ENCODE data around the gene USP47. TPM values are rescaled to one million over a fixed set of nuclear protein-coding genes. Genes with fewer than 3 reads are reported as not detected.

Gene USP47
- total RNA-seq, 1 donor from 2014 or later, result 45.1 TPM

- H3K36me3 Mint-ChIP-seq (ENCODE audit: low read depth, unreplicated experiment), result peaks cover 16% of the 10 kb centered on the region
- H3K27me3 Mint-ChIP-seq (ENCODE audit: unreplicated experiment), result no peaks in the 10 kb centered on the region
- H3K27ac Mint-ChIP-seq (ENCODE audit: unreplicated experiment), result no peak overlapping the region
- DNase-seq (ENCODE audit: low spot score), result no peak
- H3K4me3 Mint-ChIP-seq (ENCODE audit: unreplicated experiment), result no peak overlapping the region
- TF ChIP-seq, protein P1, sequence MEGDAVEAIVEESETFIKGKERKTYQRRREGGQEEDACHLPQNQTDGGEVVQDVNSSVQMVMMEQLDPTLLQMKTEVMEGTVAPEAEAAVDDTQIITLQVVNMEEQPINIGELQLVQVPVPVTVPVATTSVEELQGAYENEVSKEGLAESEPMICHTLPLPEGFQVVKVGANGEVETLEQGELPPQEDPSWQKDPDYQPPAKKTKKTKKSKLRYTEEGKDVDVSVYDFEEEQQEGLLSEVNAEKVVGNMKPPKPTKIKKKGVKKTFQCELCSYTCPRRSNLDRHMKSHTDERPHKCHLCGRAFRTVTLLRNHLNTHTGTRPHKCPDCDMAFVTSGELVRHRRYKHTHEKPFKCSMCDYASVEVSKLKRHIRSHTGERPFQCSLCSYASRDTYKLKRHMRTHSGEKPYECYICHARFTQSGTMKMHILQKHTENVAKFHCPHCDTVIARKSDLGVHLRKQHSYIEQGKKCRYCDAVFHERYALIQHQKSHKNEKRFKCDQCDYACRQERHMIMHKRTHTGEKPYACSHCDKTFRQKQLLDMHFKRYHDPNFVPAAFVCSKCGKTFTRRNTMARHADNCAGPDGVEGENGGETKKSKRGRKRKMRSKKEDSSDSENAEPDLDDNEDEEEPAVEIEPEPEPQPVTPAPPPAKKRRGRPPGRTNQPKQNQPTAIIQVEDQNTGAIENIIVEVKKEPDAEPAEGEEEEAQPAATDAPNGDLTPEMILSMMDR (IDR thresholded peaks at IDR 0.05; ENCODE audit: unreplicated experiment), result no peak
- no peaks in the 10 kb centered on the region for H3K4me1 Mint-ChIP-seq (ENCODE audit: unreplicated experiment)
- no peaks in the 10 kb centered on the region for H3K9me3 Mint-ChIP-seq (ENCODE audit: unreplicated experiment)
These were observed 82.1 kb downstream of the USP47 start for GRCh38 chr11:11923828-11924227.

- Mint-ChIP-seq H3K27me3 (ENCODE audit: unreplicated experiment) (no peaks in the 10 kb centered on the region), H3K4me1 (ENCODE audit: unreplicated experiment) (no peaks in the 10 kb centered on the region), H3K27ac (ENCODE audit: unreplicated experiment) (no peak overlapping the region), H3K4me3 (ENCODE audit: unreplicated experiment) (no peak overlapping the region), H3K36me3 (ENCODE audit: low read depth, unreplicated experiment) (peaks cover 16% of the 10 kb centered on the region), H3K9me3 (ENCODE audit: unreplicated experiment) (no peaks in the 10 kb centered on the region)
- TF ChIP-seq, protein P1 (IDR thresholded peaks at IDR 0.05; ENCODE audit: unreplicated experiment), result no peak
- DNase-seq (ENCODE audit: low spot score), result no peak
These were observed 88.1 kb downstream of the USP47 start for GRCh38 chr11:11929920-11930319.

DNA sequence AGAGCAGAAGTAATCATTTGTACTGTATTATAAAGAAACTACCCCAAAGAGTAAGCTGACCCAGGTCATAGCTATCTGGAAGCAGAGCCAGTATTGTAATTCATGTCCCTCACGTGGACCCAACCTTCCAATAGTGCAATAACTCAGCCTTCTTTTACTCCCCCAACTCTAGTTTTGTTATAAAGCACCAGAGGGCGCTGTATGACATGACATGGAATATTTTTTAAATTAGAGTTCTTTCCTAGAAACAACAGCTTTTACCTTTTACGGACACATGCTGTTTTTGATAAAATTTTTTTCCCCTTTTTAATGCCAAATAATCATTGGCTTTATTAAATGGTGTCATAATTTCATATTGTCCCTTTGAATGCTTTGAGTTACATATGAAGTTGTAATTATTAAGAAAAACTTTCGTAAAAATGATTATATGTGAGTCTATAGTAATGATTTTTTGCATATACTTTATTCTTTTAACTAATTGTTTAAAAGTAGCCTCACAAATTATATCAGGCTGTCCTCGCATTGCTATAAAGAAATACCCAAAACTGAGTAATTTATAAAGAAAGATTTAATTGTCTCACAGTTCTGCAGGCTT is 89.8 kb downstream of the USP47 start:
- TF ChIP-seq, protein P1 (IDR thresholded peaks at IDR 0.05; ENCODE audit: unreplicated experiment), result peak; percentile 74
- peaks cover 14% of the 10 kb centered on the region for H3K36me3 Mint-ChIP-seq (ENCODE audit: low read depth, unreplicated experiment)
- H3K9me3 Mint-ChIP-seq (ENCODE audit: unreplicated experiment), result no peaks in the 10 kb centered on the region
- DNase-seq (ENCODE audit: low spot score), result no peak
- H3K27me3 Mint-ChIP-seq (ENCODE audit: unreplicated experiment), result no peaks in the 10 kb centered on the region
- no peak overlapping the region for H3K4me3 Mint-ChIP-seq (ENCODE audit: unreplicated experiment)
- no peak overlapping the region for H3K27ac Mint-ChIP-seq (ENCODE audit: unreplicated experiment)
- H3K4me1 Mint-ChIP-seq (ENCODE audit: unreplicated experiment), result no peaks in the 10 kb centered on the region

GRCh38 chr11:11935536-11935935 is 93.8 kb downstream of the USP47 start:
- DNase-seq (ENCODE audit: low spot score), result no peak
- no peak overlapping the region for H3K4me3 Mint-ChIP-seq (ENCODE audit: unreplicated experiment)
- no peaks in the 10 kb centered on the region for H3K9me3 Mint-ChIP-seq (ENCODE audit: unreplicated experiment)
- no peaks in the 10 kb centered on the region for H3K4me1 Mint-ChIP-seq (ENCODE audit: unreplicated experiment)
- H3K36me3 Mint-ChIP-seq (ENCODE audit: low read depth, unreplicated experiment), result peaks cover 6% of the 10 kb centered on the region
- no peaks in the 10 kb centered on the region for H3K27me3 Mint-ChIP-seq (ENCODE audit: unreplicated experiment)
- no peak overlapping the region for H3K27ac Mint-ChIP-seq (ENCODE audit: unreplicated experiment)
- TF ChIP-seq, protein P1 (IDR thresholded peaks at IDR 0.05; ENCODE audit: unreplicated experiment), result no peak

DNA sequence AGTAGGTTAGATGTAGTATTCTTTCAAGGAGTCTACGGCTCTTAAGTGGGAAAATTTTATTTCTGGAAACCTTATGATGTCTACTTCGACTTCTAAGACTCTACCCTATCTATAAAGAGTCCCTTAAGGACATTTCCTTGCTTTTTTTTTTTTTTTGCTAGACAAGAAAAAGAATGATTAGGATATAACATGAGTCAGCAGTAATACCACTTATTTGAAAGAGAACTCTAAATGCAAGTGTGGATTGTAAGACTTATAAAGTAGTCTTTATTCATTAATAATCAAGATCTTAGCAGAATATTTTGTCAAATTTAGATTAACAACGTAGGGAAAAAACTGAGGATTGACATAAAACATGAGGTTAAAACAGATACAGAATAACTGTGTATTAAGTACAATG is 95.7 kb downstream of the USP47 start:
- peaks cover 3% of the 10 kb centered on the region for H3K36me3 Mint-ChIP-seq (ENCODE audit: low read depth, unreplicated experiment)
- no peaks in the 10 kb centered on the region for H3K27me3 Mint-ChIP-seq (ENCODE audit: unreplicated experiment)
- TF ChIP-seq, protein P1 (IDR thresholded peaks at IDR 0.05; ENCODE audit: unreplicated experiment), result no peak
- H3K27ac Mint-ChIP-seq (ENCODE audit: unreplicated experiment), result no peak overlapping the region
- H3K4me3 Mint-ChIP-seq (ENCODE audit: unreplicated experiment), result no peak overlapping the region
- no peaks in the 10 kb centered on the region for H3K4me1 Mint-ChIP-seq (ENCODE audit: unreplicated experiment)
- no peaks in the 10 kb centered on the region for H3K9me3 Mint-ChIP-seq (ENCODE audit: unreplicated experiment)
- no peak for DNase-seq (ENCODE audit: low spot score)
